Neural crest cell (in vitro differentiated cells): ENCODE data around the gene LAMP5. TPM values are rescaled to one million over a fixed set of nuclear protein-coding genes. Genes with fewer than 3 reads are reported as not detected.

Experiments
- DNase-seq: peaks from one replicate; pipeline ENCODE4 v3.0.0; 2021; ENCODE audit warnings: low read depth, mixed read lengths, low spot score
- H3K27ac Mint-ChIP-seq: one replicate; pipeline ENCODE4 v1.8.0; 2021; ENCODE audit warnings: mild to moderate bottlenecking, mixed read lengths; ENCODE audit not compliant: unreplicated experiment
- H3K27me3 Mint-ChIP-seq: 2 replicates; pipeline ENCODE4 v1.8.0; 2021; ENCODE audit warnings: low read depth, mild to moderate bottlenecking, mixed read lengths
- H3K36me3 Mint-ChIP-seq: 2 replicates; pipeline ENCODE4 v1.8.0; 2021; ENCODE audit warnings: low read depth, mild to moderate bottlenecking, mixed read lengths
- H3K4me1 Mint-ChIP-seq: 2 replicates; pipeline ENCODE4 v1.8.0; 2021; ENCODE audit warnings: mixed read lengths
- H3K4me3 Mint-ChIP-seq: one replicate; pipeline ENCODE4 v1.8.0; 2021; ENCODE audit warnings: mild to moderate bottlenecking, mixed read lengths
- H3K9me3 Mint-ChIP-seq: 2 replicates; pipeline ENCODE4 v1.8.0; 2021; ENCODE audit warnings: mixed read lengths
- CTCF ChIP-seq: fragments of 200-600 bp; sonication (generic); conservative IDR thresholded peaks from 2 replicates; pipeline ENCODE4 v1.5.0; 2021; ENCODE audit warnings: antibody characterized with exemption, mild to moderate bottlenecking
- total RNA-seq: library from RNA; stranded (reverse); gene quantifications from 2 replicates; pipeline ENCODE4 v1.2.1, GENCODE V29; 2021

Gene LAMP5
- total RNA-seq, 1 donor from 2014 or later, result 0.98 TPM

GRCh38 chr20:9509246-9509645 is 5.1 kb upstream of the LAMP5 start:
- no peak overlapping the region for H3K27ac Mint-ChIP-seq
- no peak for TF ChIP-seq CTCF
- H3K9me3 Mint-ChIP-seq, result no peaks in the 10 kb centered on the region
- H3K36me3 Mint-ChIP-seq, result no peaks in the 10 kb centered on the region
- DNase-seq, result no peak
- peak overlapping the region; percentile 31 for H3K4me3 Mint-ChIP-seq
- peaks cover 6% of the 10 kb centered on the region for H3K4me1 Mint-ChIP-seq
- H3K27me3 Mint-ChIP-seq, result peaks cover 92% of the 10 kb centered on the region

GRCh38 chr20:9510911-9511310 is 3.5 kb upstream of the LAMP5 start:
- no peaks in the 10 kb centered on the region for H3K9me3 Mint-ChIP-seq
- H3K27me3 Mint-ChIP-seq, result peaks cover 95% of the 10 kb centered on the region
- TF ChIP-seq CTCF, result no peak
- no peak for DNase-seq
- H3K27ac Mint-ChIP-seq, result no peak overlapping the region
- no peaks in the 10 kb centered on the region for H3K36me3 Mint-ChIP-seq
- H3K4me1 Mint-ChIP-seq, result peaks cover 22% of the 10 kb centered on the region
- no peak overlapping the region for H3K4me3 Mint-ChIP-seq

- no peak overlapping the region for H3K27ac Mint-ChIP-seq
- no peaks in the 10 kb centered on the region for H3K9me3 Mint-ChIP-seq
- no peak for DNase-seq
- H3K27me3 Mint-ChIP-seq, result peaks cover 94% of the 10 kb centered on the region
- H3K36me3 Mint-ChIP-seq, result no peaks in the 10 kb centered on the region
- TF ChIP-seq CTCF, result no peak
- H3K4me1 Mint-ChIP-seq, result peaks cover 38% of the 10 kb centered on the region
- peak overlapping the region; percentile 84 for H3K4me3 Mint-ChIP-seq
Observed at GRCh38 chr20:9514072-9514460, 324 bp upstream of the LAMP5 start.

- no peak for TF ChIP-seq CTCF
- Mint-ChIP-seq H3K4me3 (peak overlapping the region; percentile 84), H3K36me3 (no peaks in the 10 kb centered on the region), H3K27me3 (peaks cover 90% of the 10 kb centered on the region), H3K27ac (no peak overlapping the region), H3K9me3 (no peaks in the 10 kb centered on the region), H3K4me1 (peaks cover 45% of the 10 kb centered on the region)
- no peak for DNase-seq
Observed at GRCh38 chr20:9515214-9515585, 810 bp downstream of the LAMP5 start.

GRCh38 chr20:9515741-9516233 is 1.4 kb downstream of the LAMP5 start:
- H3K27me3 Mint-ChIP-seq, result peaks cover 86% of the 10 kb centered on the region
- H3K27ac Mint-ChIP-seq, result no peak overlapping the region

More at GRCh38 chr20:9515741-9516233, 1.4 kb downstream of the LAMP5 start:
- Mint-ChIP-seq H3K36me3 (no peaks in the 10 kb centered on the region), H3K9me3 (no peaks in the 10 kb centered on the region), H3K4me1 (peaks cover 47% of the 10 kb centered on the region), H3K4me3 (peak overlapping the region; percentile 84)
- TF ChIP-seq CTCF, result no peak
- DNase-seq, result no peak
